T-cell (primary cell): ENCODE measurements around the gene NEUROG1. TPM values are rescaled to one million over a fixed set of nuclear protein-coding genes. Genes with fewer than 3 reads are reported as not detected.

Experiments
- ATAC-seq, 4 experiments: fragments of 200-7000 bp in 3 of 4; fragments of 150-1000 bp in 1 of 4; cut with Tn5 transposase; replicated peaks in 1 of 4; 1 replicate in 3 of 4; 2 replicates in 1 of 4; pipeline ENCODE4 v1.10.0; 2021; ENCODE audit warnings: moderate library complexity in 3 of 4, mild to moderate bottlenecking in 2 of 4, moderate number of reproducible peaks in 1 of 4
- CTCF ChIA-PET, 2 donors: fragments of 300-600 bp; sonication (Branson Sonifier 250); formaldehyde crosslinking; loops; one replicate each; lab custom pipeline; 2022; ENCODE audit warnings: antibody characterized with exemption in 2 of 2; lab: Charles Lee
- POLR2A ChIA-PET, 2 donors: fragments of 300-600 bp; sonication (Branson Sonifier 250); formaldehyde crosslinking; loops; one replicate each; lab custom pipeline; 2022; ENCODE audit warnings: antibody characterized with exemption in 2 of 2; lab: Charles Lee
- DNase-seq, 35 experiments: peaks; one replicate each; pipeline versions ENCODE4 v3.0.0 to v3.0.0-alpha.2; 2013 to 2023
- H3K27ac ChIP-seq: one replicate; pipeline ENCODE4 v1.5.1; 2013; ENCODE audit warnings: low read length
- H3K27me3 ChIP-seq, 2 experiments: replicated peaks in 1 of 2; 1 replicate in 1 of 2; 2 replicates in 1 of 2; pipeline versions ENCODE4 v1.6.1 to v1.7.0; 2013; ENCODE audit warnings: low read length in 1 of 2, mixed read lengths in 1 of 2; ENCODE audit not compliant: control insufficient read depth in 2 of 2, insufficient read depth in 2 of 2; ENCODE audit errors: extremely low read depth in 1 of 2
- H3K36me3 ChIP-seq, 2 donors: 1 replicate in 1 of 2; 2 replicates in 1 of 2; pipeline versions ENCODE4 v1.6.1 to v1.7.0; 2013; ENCODE audit warnings: low read length in 1 of 2; ENCODE audit not compliant: control insufficient read depth in 2 of 2, insufficient read depth in 1 of 2; ENCODE audit errors: extremely low read depth in 1 of 2
- H3K4me1 ChIP-seq, 2 experiments: 1 replicate in 1 of 2; 2 replicates in 1 of 2; pipeline versions ENCODE4 v1.6.1 to v1.7.0; 2013; ENCODE audit warnings: low read length in 2 of 2, mixed read lengths in 1 of 2; ENCODE audit not compliant: insufficient read depth in 2 of 2, control insufficient read depth in 1 of 2; ENCODE audit errors: extremely low read depth in 1 of 2
- H3K4me3 ChIP-seq, 2 donors: 1 replicate in 1 of 2; 2 replicates in 1 of 2; pipeline versions ENCODE4 v1.5.1 to v1.7.0; 2013; ENCODE audit warnings: mild to moderate bottlenecking in 2 of 2, low read length in 1 of 2, moderate library complexity in 1 of 2; ENCODE audit not compliant: control insufficient read depth in 1 of 2; ENCODE audit errors: extremely low read depth in 1 of 2
- H3K9me3 ChIP-seq: 2 replicates; pipeline ENCODE4 v1.7.0; 2013
- H3K27ac Mint-ChIP-seq, 2 donors: one replicate each; pipeline ENCODE4 v1.8.0; 2020 to 2021; ENCODE audit warnings: mild to moderate bottlenecking in 2 of 2, mixed read lengths in 2 of 2
- H3K27me3 Mint-ChIP-seq, 2 donors: one replicate each; pipeline ENCODE4 v1.8.0; 2021 to 2022; ENCODE audit warnings: mixed read lengths in 2 of 2
- H3K36me3 Mint-ChIP-seq: one replicate; pipeline ENCODE4 v1.8.0; 2021; ENCODE audit warnings: mixed read lengths
- H3K4me1 Mint-ChIP-seq, 3 donors: one replicate each; pipeline ENCODE4 v1.8.0; 2020 to 2022; ENCODE audit warnings: mixed read lengths in 3 of 3, mild to moderate bottlenecking in 1 of 3
- H3K4me3 Mint-ChIP-seq, 3 donors: one replicate each; pipeline ENCODE4 v1.8.0; 2020 to 2022; ENCODE audit warnings: mild to moderate bottlenecking in 3 of 3, mixed read lengths in 3 of 3, moderate library complexity in 3 of 3
- H3K9me3 Mint-ChIP-seq, 3 donors: one replicate each; pipeline ENCODE4 v1.8.0; 2020 to 2022; ENCODE audit warnings: mixed read lengths in 3 of 3
- WGBS: methylation state at CpG from one replicate; pipeline ENCODE4 v1.1.5; 2013; ENCODE audit warnings: missing lambda C conversion rate; ENCODE audit not compliant: insufficient coverage; 5-methylcytosine and 5-hydroxymethylcytosine counted together
- total RNA-seq, 35 experiments: library from RNA in 6 of 35; stranded (reverse) in 6 of 35; fragments of 120-200 nt in 1 of 35; gene quantifications; one replicate each; pipeline versions ENCODE4 v1.2.1 to v1.2.4 and lab custom pipeline; 2013 to 2026

The NEUROG1 gene
- total RNA-seq, 5 donors from 2014 or later (not counting 1 experiment from before 2014, with no cell fraction given): not detected

DNA sequence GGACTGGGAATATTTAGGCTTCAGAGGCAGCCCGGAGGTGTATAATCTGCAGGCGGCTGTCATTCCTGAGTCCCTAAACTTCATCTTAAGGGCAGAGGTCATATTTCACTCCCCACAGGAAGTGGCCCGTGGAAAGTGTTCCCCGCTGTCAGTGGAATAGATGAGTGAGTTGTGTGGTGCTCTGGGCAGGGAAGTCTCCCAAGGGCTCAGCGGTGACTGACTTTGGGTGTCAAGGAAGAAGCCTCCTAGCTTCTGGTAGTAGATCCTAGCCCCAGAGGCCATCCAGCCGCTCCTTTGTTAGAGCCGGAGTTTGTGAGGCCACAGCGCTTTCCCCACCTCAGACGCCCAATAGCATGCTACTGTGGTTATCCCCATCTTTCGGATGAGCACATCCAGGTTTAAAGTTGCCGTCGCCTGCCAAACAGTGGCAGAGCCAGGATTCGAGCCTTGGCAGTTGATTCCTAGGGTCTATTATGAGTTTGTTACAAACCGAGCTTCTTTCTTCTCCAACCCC is 44.7 kb downstream of the NEUROG1 start:
- H3K9me3 ChIP-seq: no peaks in the 10 kb centered on the region
- Mint-ChIP-seq H3K9me3 (no peaks in the 10 kb centered on the region), H3K27ac (no peak overlapping the region), H3K36me3 (no peaks in the 10 kb centered on the region), H3K4me1 (peaks cover 8 to 13% (median 10%) of the 10 kb centered on the region in 3 donors), H3K4me3 (no peak overlapping the region), H3K27me3 (peaks cover 67 to 70% of the 10 kb centered on the region in 2 donors)
- peaks cover 13 to 80% of the 10 kb centered on the region in 2 experiments for H3K27me3 ChIP-seq
- no peak overlapping the region for H3K27ac ChIP-seq
- H3K36me3 ChIP-seq: no peaks in the 10 kb centered on the region
- ChIA-PET CTCF (no interaction called here), POLR2A (no interaction called here)
- H3K4me3 ChIP-seq: no peak overlapping the region
- peaks cover 0 to 2% of the 10 kb centered on the region in 2 experiments for H3K4me1 ChIP-seq
- ATAC-seq (no peak), DNase-seq (no peak)
- WGBS: 13% methylated on average over 3 of the region's 14 CpGs

DNA sequence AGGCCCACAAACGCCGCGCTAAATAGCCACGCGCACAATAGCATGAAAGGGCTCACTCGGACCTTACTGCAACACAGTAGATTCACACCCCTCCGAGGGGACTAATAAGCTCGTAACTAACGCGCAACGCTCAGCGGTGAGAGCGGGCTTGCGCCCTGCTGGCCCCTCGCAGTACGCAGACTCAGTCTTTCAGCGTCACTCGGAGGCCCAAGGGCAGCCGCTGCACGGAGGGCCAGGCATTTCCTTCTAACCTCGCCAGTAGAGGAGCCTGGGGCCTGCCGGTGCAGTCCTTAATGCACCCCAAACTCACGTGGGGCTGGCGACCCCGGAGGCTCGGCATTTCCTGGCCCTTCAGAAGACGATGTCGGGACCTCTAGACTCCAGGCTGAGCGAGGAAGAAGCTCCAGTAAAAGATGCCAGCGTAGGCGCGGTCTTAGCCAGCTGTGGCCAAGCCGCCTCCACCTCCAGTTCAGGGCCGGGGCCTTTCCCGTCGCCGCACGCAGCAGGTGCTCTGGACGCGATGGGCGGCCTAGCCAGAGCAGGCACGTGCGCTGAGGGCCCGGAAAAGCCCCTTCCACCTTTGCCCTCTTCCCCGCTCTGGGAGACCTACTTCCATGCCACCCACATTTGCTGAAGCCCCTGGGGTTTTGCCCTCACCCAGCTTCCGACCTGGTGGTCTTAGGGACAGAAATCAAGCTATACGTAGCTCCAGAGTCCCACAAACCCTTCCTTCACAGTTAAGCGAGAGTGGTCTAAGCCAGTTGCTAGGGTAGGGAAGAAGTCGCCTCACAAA is 45.3 kb downstream of the NEUROG1 start:
- no peak for DNase-seq
- ChIA-PET CTCF (no interaction called here), POLR2A (no interaction called here)
- H3K4me3 Mint-ChIP-seq: peak overlapping the region in 1 of 3 donors; percentile 42
- H3K27ac Mint-ChIP-seq: no peak overlapping the region
- Histone ChIP-seq H3K36me3 (no peaks in the 10 kb centered on the region), H3K27me3 (peaks cover 13 to 85% of the 10 kb centered on the region in 2 experiments), H3K9me3 (no peaks in the 10 kb centered on the region), H3K4me3 (no peak overlapping the region), H3K27ac (no peak overlapping the region), H3K4me1 (peaks cover 0 to 2% of the 10 kb centered on the region in 2 experiments)
- WGBS: 7% methylated on average over 42 of the region's 49 CpGs
- peaks cover 66 to 77% of the 10 kb centered on the region in 2 donors for H3K27me3 Mint-ChIP-seq
- no peaks in the 10 kb centered on the region for H3K36me3 Mint-ChIP-seq
- peaks cover 8 to 13% (median 10%) of the 10 kb centered on the region in 3 donors for H3K4me1 Mint-ChIP-seq
- H3K9me3 Mint-ChIP-seq: no peaks in the 10 kb centered on the region
- ATAC-seq: no peak

DNA sequence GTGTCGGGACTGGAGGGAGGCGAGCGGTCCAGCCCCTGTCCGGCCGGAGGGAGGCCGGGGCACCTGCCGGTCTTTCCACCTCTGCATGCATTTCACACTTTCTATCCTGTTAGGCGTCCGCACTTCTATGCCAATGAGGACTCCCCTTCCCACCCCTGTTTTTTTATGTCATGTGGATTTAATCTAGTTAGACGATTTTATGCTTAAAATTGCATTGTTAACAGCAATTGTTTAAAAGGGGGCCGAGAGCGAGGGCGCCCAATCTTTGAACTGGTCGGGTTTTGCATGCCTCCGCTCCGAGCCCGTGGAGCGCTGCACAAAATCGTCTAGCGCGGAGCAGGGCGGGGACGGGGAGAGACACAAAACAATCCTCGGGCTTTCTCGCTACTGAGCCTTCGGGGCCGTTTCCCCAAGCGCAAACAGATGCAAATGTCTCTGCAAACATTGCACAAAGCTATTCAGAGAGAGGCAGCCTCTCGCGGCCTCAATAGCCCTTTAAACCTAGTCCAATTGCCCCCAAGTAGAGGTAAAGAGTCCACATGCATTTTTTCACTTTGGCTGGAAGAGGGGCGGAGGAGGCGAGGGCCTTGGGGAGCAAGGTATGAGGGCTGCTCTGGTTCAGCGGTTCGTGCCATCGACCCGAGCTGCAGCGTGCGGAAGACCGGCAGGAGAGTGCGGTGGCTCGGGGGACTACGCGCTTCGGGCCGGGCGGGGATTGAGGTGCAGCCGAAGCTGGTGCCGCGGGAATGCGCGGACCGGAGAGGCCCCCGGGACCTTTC is 46.1 kb downstream of the NEUROG1 start:
- peaks cover 66 to 82% of the 10 kb centered on the region in 2 donors for H3K27me3 Mint-ChIP-seq
- 6% methylated on average over 44 of the region's 53 CpGs for WGBS
- Histone ChIP-seq H3K9me3 (no peaks in the 10 kb centered on the region), H3K4me3 (no peak overlapping the region), H3K27me3 (peaks cover 13 to 88% of the 10 kb centered on the region in 2 experiments), H3K27ac (no peak overlapping the region), H3K4me1 (peaks cover 0 to 2% of the 10 kb centered on the region in 2 experiments), H3K36me3 (no peaks in the 10 kb centered on the region)
- H3K9me3 Mint-ChIP-seq: no peaks in the 10 kb centered on the region
- DNase-seq: no peak
- CTCF ChIA-PET: no interaction called here
- H3K27ac Mint-ChIP-seq: no peak overlapping the region
- POLR2A ChIA-PET: no interaction called here
- peak overlapping the region in 1 of 3 donors; percentile 42 for H3K4me3 Mint-ChIP-seq
- ATAC-seq: no peak
- H3K4me1 Mint-ChIP-seq: peaks cover 8 to 13% (median 10%) of the 10 kb centered on the region in 3 donors
- no peaks in the 10 kb centered on the region for H3K36me3 Mint-ChIP-seq

DNA sequence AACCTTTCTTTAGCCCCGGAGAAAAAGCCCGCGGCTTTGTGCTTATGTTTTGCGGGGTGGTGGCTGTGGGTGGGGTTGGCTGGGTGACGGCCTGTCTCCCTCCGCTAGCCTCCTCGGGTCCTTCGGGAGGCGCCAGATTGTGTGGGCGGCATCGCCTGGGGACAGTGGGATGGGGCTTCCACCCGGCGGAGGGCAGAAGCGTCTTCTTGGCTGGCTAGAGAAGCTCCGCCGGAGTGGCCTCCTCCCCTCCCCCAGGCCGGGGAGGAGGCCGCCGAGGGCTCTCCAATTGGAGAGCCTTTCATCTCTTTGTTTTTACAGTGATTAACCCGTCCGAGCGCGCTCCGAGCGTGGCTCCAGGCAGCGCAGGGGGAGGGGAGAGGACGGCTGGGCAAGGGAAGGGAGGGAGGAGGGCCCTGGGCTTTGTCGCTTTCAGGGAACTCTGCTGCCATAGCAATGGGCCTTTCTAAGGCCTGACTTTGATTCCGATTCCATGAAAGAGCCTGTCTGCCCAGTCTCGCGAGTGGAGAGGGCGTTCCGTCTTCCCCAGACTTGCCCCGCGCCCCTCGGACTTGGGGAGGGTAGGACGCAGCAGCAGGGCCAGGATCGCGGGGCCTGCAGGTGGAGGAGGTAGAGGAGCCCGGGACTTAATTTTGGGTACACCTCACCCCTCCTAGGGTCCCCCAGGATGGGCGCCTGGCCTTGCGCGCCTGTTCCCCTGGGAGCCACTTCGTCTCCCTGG is 46.9 kb downstream of the NEUROG1 start:
- Mint-ChIP-seq H3K4me3 (no peak overlapping the region), H3K36me3 (no peaks in the 10 kb centered on the region), H3K27me3 (peaks cover 59 to 85% of the 10 kb centered on the region in 2 donors), H3K9me3 (no peaks in the 10 kb centered on the region), H3K27ac (no peak overlapping the region), H3K4me1 (peaks cover 8 to 13% (median 10%) of the 10 kb centered on the region in 3 donors)
- H3K27ac ChIP-seq: no peak overlapping the region
- ATAC-seq (no peak), DNase-seq (no peak)
- ChIA-PET CTCF (no interaction called here), POLR2A (no interaction called here)
- H3K4me1 ChIP-seq: peaks cover 0 to 2% of the 10 kb centered on the region in 2 experiments
- H3K27me3 ChIP-seq: peaks cover 13 to 83% of the 10 kb centered on the region in 2 experiments
- no peaks in the 10 kb centered on the region for H3K36me3 ChIP-seq
- WGBS: 9% methylated on average over 20 of the region's 44 CpGs
- no peak overlapping the region for H3K4me3 ChIP-seq
- no peaks in the 10 kb centered on the region for H3K9me3 ChIP-seq

DNA sequence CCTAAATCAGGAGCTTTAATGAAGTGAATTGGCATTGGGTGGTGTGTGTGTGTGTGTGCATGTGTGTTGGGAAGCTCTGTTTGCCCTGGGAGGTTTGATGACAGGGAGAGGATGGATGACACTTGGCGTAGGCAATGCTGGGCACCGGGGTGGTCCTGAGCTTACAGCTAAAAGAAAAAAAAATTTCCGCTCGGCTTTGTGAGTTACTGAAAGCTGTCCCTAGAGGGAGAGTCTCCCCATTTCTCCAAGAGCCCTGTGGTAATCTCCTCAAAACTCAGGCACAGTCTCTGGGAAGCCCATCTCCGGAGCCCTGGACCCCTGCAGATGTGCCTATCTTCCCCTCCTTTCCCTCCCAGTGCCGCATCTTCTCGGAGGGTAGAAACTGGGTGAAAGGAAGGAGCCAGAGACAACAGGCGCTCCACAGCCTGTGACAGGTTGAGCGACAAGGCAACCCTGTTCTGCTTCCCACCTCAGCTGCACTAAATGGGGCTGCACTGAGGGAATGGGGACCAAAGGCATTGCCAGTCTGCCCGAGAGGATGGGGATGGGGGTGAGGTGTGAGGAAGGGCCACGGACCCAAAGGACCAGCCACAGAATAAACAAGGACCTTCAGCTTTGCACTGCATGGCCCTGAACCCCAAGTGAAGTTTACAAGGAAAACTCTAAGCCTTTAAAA is 47.8 kb downstream of the NEUROG1 start:
- Histone ChIP-seq H3K36me3 (no peaks in the 10 kb centered on the region), H3K4me3 (no peak overlapping the region), H3K9me3 (no peaks in the 10 kb centered on the region), H3K4me1 (peaks cover 0 to 2% of the 10 kb centered on the region in 2 experiments), H3K27me3 (peaks cover 11 to 74% of the 10 kb centered on the region in 2 experiments), H3K27ac (no peak overlapping the region)
- WGBS: 40% methylated on average over 2 of the region's 11 CpGs
- POLR2A ChIA-PET: no interaction called here
- DNase-seq (no peak), ATAC-seq (no peak)
- no peaks in the 10 kb centered on the region for H3K36me3 Mint-ChIP-seq
- H3K27me3 Mint-ChIP-seq: peaks cover 51 to 78% of the 10 kb centered on the region in 2 donors
- no peaks in the 10 kb centered on the region for H3K9me3 Mint-ChIP-seq
- H3K4me3 Mint-ChIP-seq: no peak overlapping the region
- peaks cover 8 to 13% (median 10%) of the 10 kb centered on the region in 3 donors for H3K4me1 Mint-ChIP-seq
- no peak overlapping the region for H3K27ac Mint-ChIP-seq
- CTCF ChIA-PET: no interaction called here
